Erythroblast (primary cell): ENCODE results near the gene CNIH2.

Experiments used
- GATA1 ChIP-seq: IDR thresholded peaks from 2 replicates; pipeline ENCODE4 v1.6.1; 2011; ENCODE audit warnings: low read depth, mild to moderate bottlenecking, control low read depth, low read length, moderate library complexity
- POLR2A ChIP-seq: IDR thresholded peaks from 2 replicates; pipeline ENCODE4 v1.6.1; 2011; ENCODE audit warnings: mild to moderate bottlenecking, low read length

DNA sequence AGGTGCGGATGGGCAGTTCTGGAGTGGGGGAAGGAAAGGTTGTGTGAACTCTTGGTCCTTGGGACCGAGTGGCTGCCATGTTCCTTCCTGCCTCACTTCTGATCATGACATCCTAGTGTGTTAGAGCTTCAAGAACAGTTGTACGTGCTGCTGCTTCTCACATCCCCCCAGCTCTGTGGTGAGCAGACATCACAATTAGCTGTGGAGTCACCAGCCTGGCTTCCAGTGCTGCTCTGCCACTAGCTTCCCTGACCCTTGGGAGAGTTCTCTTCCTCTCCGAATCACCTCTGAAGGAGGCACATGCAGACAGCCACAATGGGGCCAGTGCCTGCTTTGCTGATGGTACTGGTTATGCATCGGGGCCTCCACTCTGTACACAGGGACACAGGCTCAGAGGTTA is 15.8 kb upstream of the CNIH2 start:
- TF ChIP-seq POLR2A (no peak), GATA1 (no peak)
